ENCODE results near the gene SWSAP1.
A peak's percentile ranks its signal among the peaks of the same experiment; 100 is the strongest.
"Not testable (repeated sequence)": the region's sequence is repeated elsewhere in the genome, so short reads cannot be mapped to it uniquely, and the experiment has no call there.

DNA sequence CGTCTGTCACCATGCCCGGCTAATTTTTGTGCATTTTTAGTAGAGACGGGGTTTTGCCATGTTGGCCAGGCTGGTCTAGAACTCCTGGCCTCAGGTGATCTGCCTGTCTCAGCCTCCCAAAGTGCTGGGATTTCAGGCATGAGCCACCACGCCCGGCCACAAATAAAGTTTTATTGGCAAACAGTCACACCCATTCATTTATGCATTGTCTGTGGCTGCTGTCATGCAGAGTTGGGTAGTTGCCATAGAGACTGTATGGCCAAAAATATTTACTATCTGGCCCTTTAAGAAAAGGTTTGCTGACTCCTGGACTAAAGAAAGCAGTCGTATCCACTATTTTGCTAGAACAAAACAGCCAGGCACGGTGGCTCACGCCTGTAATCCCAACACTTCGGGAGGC lies 40.6 kb upstream of the SWSAP1 start:
- TF ChIP-seq, protein P1, sequence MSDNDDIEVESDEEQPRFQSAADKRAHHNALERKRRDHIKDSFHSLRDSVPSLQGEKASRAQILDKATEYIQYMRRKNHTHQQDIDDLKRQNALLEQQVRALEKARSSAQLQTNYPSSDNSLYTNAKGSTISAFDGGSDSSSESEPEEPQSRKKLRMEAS (IDR thresholded peaks at IDR 0.05), result peak; percentile 24; the same call in 1 of the 2 replicates
- TF ChIP-seq TAF1 (IDR thresholded peaks at IDR 0.05; ENCODE audit: low read depth); ZBTB7A (IDR thresholded peaks at IDR 0.05; ENCODE audit: low read depth); CEBPB (IDR thresholded peaks at IDR 0.05); RAD21 (IDR thresholded peaks at IDR 0.05; ENCODE audit: low read depth): not testable (repeated sequence)
- peak; percentile 12; the same call in 1 of the 2 replicates for TF ChIP-seq EP300 (IDR thresholded peaks at IDR 0.05; ENCODE audit: borderline replicate concordance)
- TF ChIP-seq, protein P2, sequence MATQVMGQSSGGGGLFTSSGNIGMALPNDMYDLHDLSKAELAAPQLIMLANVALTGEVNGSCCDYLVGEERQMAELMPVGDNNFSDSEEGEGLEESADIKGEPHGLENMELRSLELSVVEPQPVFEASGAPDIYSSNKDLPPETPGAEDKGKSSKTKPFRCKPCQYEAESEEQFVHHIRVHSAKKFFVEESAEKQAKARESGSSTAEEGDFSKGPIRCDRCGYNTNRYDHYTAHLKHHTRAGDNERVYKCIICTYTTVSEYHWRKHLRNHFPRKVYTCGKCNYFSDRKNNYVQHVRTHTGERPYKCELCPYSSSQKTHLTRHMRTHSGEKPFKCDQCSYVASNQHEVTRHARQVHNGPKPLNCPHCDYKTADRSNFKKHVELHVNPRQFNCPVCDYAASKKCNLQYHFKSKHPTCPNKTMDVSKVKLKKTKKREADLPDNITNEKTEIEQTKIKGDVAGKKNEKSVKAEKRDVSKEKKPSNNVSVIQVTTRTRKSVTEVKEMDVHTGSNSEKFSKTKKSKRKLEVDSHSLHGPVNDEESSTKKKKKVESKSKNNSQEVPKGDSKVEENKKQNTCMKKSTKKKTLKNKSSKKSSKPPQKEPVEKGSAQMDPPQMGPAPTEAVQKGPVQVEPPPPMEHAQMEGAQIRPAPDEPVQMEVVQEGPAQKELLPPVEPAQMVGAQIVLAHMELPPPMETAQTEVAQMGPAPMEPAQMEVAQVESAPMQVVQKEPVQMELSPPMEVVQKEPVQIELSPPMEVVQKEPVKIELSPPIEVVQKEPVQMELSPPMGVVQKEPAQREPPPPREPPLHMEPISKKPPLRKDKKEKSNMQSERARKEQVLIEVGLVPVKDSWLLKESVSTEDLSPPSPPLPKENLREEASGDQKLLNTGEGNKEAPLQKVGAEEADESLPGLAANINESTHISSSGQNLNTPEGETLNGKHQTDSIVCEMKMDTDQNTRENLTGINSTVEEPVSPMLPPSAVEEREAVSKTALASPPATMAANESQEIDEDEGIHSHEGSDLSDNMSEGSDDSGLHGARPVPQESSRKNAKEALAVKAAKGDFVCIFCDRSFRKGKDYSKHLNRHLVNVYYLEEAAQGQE (IDR thresholded peaks at IDR 0.05; ENCODE audit: low read depth), result not testable (repeated sequence)
- TF ChIP-seq, protein P3, sequence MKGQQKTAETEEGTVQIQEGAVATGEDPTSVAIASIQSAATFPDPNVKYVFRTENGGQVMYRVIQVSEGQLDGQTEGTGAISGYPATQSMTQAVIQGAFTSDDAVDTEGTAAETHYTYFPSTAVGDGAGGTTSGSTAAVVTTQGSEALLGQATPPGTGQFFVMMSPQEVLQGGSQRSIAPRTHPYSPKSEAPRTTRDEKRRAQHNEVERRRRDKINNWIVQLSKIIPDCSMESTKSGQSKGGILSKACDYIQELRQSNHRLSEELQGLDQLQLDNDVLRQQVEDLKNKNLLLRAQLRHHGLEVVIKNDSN (IDR thresholded peaks at IDR 0.05), result not testable (repeated sequence)
